ENCODE data around the gene DUOXA1.

DUOXA1 gene

DNA sequence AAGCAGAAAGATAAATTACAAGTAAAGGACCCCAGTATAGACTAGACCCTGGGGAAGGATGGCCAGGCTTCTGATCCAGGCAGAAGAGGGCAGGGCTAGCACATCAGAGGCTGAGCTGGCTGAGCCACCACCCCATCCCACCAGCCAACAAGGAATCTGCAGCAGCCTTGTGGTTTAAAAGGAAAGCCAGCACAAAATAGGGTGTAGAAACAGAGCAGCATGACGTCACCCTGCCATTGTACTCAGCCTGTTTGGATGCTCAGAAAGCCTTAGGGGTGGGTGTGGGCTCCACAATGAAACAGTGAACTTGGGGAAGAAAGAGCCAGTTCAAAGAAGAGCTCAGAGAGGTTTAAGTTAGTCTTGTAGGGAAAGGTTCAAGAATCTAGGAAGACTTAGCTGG lies 28.3 kb upstream of the DUOXA1 start (continued):
- TF ChIP-seq, protein P1, sequence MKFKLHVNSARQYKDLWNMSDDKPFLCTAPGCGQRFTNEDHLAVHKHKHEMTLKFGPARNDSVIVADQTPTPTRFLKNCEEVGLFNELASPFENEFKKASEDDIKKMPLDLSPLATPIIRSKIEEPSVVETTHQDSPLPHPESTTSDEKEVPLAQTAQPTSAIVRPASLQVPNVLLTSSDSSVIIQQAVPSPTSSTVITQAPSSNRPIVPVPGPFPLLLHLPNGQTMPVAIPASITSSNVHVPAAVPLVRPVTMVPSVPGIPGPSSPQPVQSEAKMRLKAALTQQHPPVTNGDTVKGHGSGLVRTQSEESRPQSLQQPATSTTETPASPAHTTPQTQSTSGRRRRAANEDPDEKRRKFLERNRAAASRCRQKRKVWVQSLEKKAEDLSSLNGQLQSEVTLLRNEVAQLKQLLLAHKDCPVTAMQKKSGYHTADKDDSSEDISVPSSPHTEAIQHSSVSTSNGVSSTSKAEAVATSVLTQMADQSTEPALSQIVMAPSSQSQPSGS (tag by site-specific recombination; IDR thresholded peaks at IDR 0.05; ENCODE audit: low read depth): peak; percentile 90
- TF ChIP-seq ZNF629 (tag by site-specific recombination; IDR thresholded peaks at IDR 0.05) (peak; percentile 66), KLF9 (tag by site-specific recombination; IDR thresholded peaks at IDR 0.05; ENCODE audit: low read depth) (peak; percentile 85), SCRT2 (tag by site-specific recombination; IDR thresholded peaks at IDR 0.05) (no peak), ZNF114 (tag by site-specific recombination; IDR thresholded peaks at IDR 0.05) (no peak), SP3 (tag by site-specific recombination; IDR thresholded peaks at IDR 0.05) (no peak), REPIN1 (tag by site-specific recombination; IDR thresholded peaks at IDR 0.05; ENCODE audit: low read depth) (no peak)
- TF ChIP-seq, protein P2, sequence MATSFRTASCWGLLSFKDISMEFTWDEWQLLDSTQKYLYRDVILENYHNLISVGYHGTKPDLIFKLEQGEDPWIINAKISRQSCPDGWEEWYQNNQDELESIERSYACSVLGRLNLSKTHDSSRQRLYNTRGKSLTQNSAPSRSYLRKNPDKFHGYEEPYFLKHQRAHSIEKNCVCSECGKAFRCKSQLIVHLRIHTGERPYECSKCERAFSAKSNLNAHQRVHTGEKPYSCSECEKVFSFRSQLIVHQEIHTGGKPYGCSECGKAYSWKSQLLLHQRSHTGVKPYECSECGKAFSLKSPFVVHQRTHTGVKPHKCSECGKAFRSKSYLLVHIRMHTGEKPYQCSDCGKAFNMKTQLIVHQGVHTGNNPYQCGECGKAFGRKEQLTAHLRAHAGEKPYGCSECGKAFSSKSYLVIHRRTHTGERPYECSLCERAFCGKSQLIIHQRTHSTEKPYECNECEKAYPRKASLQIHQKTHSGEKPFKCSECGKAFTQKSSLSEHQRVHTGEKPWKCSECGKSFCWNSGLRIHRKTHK (tag by site-specific recombination; IDR thresholded peaks at IDR 0.05): no peak

DNA sequence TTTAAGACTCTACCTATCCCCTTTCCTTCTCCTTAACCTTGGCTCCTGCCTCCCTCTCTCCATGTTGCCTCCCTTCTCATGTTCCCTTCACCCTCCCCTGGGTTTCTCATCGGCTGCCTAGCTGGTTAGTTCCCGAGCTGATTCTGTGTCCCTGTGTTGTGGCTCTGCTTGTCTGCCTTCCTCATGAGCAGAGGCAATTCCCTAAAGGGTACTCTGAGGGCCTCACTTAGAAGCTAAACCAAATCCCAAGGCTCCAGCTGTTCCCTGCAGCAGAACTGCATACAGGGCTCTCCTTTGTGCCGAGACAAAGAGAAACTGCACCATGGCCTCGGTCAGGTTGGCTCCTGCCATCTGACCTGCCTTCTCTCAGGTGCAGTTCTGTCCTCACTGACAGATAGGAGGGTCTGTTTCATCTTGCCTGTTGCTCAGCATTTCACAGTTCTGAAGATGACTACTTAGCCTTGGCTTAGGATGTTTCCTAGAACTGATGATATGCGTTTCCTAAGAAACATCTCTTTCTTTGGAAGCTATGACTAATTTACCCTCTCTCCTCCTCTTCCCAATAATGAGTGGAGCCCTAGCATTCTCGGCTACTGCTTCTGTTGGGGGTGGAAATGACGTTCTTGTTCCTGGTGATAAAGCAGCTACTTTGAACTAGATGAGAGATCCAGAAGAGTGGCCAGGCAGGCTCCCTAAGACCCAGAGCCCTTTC lies 27.2 kb upstream of the DUOXA1 start:
- Histone ChIP-seq H3K4me1 (ENCODE audit: control insufficient read depth, insufficient read depth, low read length) (no peaks in the 10 kb centered on the region), H3K9me3 (ENCODE audit: control insufficient read depth, insufficient read depth, low read depth, low read length) (no peaks in the 10 kb centered on the region), H3K4me3 (ENCODE audit: low read depth, low read length) (no peak overlapping the region), H3K36me3 (ENCODE audit: control insufficient read depth in 2 of 2, insufficient read depth in 1 of 2, low read length in 2 of 2) (no peaks in the 10 kb centered on the region), H3K27ac (ENCODE audit: extremely low read depth, low read depth, low read length) (no peak overlapping the region)
- POLR2A ChIA-PET: interaction anchor here (0.8 kb wide), 1 partner anchor 31 kb away, joined by 3 read pairs; the partner anchor contains the start of gene SHF
- CTCF ChIA-PET: interaction anchor here (0.6 kb wide), 1 partner anchor 233 kb away, joined by 3 read pairs; no protein-coding TSS in a partner anchor
- TF ChIP-seq, protein P3, sequence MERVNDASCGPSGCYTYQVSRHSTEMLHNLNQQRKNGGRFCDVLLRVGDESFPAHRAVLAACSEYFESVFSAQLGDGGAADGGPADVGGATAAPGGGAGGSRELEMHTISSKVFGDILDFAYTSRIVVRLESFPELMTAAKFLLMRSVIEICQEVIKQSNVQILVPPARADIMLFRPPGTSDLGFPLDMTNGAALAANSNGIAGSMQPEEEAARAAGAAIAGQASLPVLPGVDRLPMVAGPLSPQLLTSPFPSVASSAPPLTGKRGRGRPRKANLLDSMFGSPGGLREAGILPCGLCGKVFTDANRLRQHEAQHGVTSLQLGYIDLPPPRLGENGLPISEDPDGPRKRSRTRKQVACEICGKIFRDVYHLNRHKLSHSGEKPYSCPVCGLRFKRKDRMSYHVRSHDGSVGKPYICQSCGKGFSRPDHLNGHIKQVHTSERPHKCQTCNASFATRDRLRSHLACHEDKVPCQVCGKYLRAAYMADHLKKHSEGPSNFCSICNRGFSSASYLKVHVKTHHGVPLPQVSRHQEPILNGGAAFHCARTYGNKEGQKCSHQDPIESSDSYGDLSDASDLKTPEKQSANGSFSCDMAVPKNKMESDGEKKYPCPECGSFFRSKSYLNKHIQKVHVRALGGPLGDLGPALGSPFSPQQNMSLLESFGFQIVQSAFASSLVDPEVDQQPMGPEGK (tag by site-specific recombination; IDR thresholded peaks at IDR 0.05): no peak
- TF ChIP-seq GLI4 (tag by site-specific recombination; IDR thresholded peaks at IDR 0.05) (no peak), ZNF629 (tag by site-specific recombination; IDR thresholded peaks at IDR 0.05) (no peak), ZNF19 (tag by site-specific recombination; IDR thresholded peaks at IDR 0.05; ENCODE audit: low read depth) (no peak), ZFP69B (tag by site-specific recombination; IDR thresholded peaks at IDR 0.05) (no peak), GFI1B (tag by site-specific recombination; IDR thresholded peaks at IDR 0.05) (no peak)
- TF ChIP-seq, protein P4, sequence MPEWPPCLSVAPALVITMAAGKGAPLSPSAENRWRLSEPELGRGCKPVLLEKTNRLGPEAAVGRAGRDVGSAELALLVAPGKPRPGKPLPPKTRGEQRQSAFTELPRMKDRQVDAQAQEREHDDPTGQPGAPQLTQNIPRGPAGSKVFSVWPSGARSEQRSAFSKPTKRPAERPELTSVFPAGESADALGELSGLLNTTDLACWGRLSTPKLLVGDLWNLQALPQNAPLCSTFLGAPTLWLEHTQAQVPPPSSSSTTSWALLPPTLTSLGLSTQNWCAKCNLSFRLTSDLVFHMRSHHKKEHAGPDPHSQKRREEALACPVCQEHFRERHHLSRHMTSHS (tag by site-specific recombination; IDR thresholded peaks at IDR 0.05): no peak
- TF ChIP-seq, protein P5, sequence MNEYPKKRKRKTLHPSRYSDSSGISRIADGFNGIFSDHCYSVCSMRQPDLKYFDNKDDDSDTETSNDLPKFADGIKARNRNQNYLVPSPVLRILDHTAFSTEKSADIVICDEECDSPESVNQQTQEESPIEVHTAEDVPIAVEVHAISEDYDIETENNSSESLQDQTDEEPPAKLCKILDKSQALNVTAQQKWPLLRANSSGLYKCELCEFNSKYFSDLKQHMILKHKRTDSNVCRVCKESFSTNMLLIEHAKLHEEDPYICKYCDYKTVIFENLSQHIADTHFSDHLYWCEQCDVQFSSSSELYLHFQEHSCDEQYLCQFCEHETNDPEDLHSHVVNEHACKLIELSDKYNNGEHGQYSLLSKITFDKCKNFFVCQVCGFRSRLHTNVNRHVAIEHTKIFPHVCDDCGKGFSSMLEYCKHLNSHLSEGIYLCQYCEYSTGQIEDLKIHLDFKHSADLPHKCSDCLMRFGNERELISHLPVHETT (tag by site-specific recombination; IDR thresholded peaks at IDR 0.05): no peak

DNA sequence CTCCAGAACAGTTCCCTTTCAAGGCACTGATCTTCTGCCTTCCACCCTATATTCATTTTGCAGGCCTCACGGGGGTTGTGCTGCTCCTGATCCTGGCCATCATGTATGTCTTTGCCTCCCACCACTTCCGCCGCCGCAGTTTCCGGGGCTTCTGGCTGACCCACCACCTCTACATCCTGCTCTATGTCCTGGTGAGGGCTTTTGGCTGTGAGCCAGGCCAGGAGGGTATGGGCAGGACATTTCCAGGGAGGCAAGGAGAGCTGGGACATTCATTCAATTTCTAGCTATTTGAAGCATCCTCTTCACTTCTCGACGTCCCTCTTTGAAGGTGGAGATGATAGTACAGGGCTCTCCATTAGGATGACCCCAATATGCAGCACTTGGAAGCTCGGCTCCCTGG lies 26.1 kb upstream of the DUOXA1 start:
- no peak overlapping the region for H3K27ac ChIP-seq (ENCODE audit: extremely low read depth, low read depth, low read length)
- POLR2A ChIA-PET: no interaction called here
- no peaks in the 10 kb centered on the region for H3K36me3 ChIP-seq (ENCODE audit: control insufficient read depth in 2 of 2, insufficient read depth in 1 of 2, low read length in 2 of 2)
- TF ChIP-seq ZNF292 (tag by site-specific recombination; IDR thresholded peaks at IDR 0.05; ENCODE audit: borderline replicate concordance, low read depth): no peak
- no peak for TF ChIP-seq REPIN1 (tag by site-specific recombination; IDR thresholded peaks at IDR 0.05; ENCODE audit: low read depth)
- TF ChIP-seq, protein P6, sequence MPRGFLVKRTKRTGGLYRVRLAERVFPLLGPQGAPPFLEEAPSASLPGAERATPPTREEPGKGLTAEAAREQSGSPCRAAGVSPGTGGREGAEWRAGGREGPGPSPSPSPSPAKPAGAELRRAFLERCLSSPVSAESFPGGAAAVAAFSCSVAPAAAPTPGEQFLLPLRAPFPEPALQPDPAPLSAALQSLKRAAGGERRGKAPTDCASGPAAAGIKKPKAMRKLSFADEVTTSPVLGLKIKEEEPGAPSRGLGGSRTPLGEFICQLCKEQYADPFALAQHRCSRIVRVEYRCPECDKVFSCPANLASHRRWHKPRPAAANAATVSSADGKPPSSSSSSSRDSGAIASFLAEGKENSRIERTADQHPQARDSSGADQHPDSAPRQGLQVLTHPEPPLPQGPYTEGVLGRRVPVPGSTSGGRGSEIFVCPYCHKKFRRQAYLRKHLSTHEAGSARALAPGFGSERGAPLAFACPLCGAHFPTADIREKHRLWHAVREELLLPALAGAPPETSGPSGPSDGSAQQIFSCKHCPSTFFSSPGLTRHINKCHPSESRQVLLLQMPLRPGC (tag by site-specific recombination; IDR thresholded peaks at IDR 0.05): no peak
- no peak for TF ChIP-seq ZSCAN16 (tag by site-specific recombination; IDR thresholded peaks at IDR 0.05)
- TF ChIP-seq YY1 (tag by site-specific recombination; IDR thresholded peaks at IDR 0.05): no peak
- no peak for TF ChIP-seq ZNF660 (tag by site-specific recombination; IDR thresholded peaks at IDR 0.05)
- no peak for TF ChIP-seq ZNF501 (tag by site-specific recombination; IDR thresholded peaks at IDR 0.05)
- no peak for TF ChIP-seq ZNF211 (tag by site-specific recombination; IDR thresholded peaks at IDR 0.05; ENCODE audit: low read depth)
- TF ChIP-seq OVOL3 (tag by site-specific recombination; IDR thresholded peaks at IDR 0.05): no peak
- TF ChIP-seq ZNF701 (tag by site-specific recombination; IDR thresholded peaks at IDR 0.05): no peak
- CTCF ChIA-PET: interaction anchor here (0.6 to 0.8 kb wide), 2 partner anchors 29 to 37 kb away, joined by 3 to 4 read pairs; no protein-coding TSS in a partner anchor
- no peaks in the 10 kb centered on the region for H3K9me3 ChIP-seq (ENCODE audit: control insufficient read depth, insufficient read depth, low read depth, low read length)
- no peaks in the 10 kb centered on the region for H3K4me1 ChIP-seq (ENCODE audit: control insufficient read depth, insufficient read depth, low read length)
- H3K4me3 ChIP-seq (ENCODE audit: low read depth, low read length): no peak overlapping the region

All from HEK293 (cell line).